Activated CD8-positive, alpha-beta memory T cell treated with anti-CD3 and anti-CD28 coated beads, Interleukin-2, amount 50 U/mL, for 48 hours (primary cell): ENCODE data around the gene THSD7B.
"Not testable (repeated sequence)": the region's sequence is repeated elsewhere in the genome, so short reads cannot be mapped to it uniquely, and the experiment has no call there.

Experiments used
- DNase-seq: peaks from one replicate; pipeline ENCODE4 v3.0.0-alpha.2; 2020

The THSD7B gene

GRCh38 chr2:137287913-137288639 lies 522.7 kb downstream of the THSD7B start:
- DNase-seq, result no peak

GRCh38 chr2:137291836-137292570 lies 526.7 kb downstream of the THSD7B start:
- DNase-seq, result no peak

GRCh38 chr2:137298377-137298776 lies 533.0 kb downstream of the THSD7B start:
- no peak for DNase-seq

GRCh38 chr2:137300987-137301386 lies 535.6 kb downstream of the THSD7B start:
- no peak for DNase-seq

GRCh38 chr2:137302957-137303356 lies 537.6 kb downstream of the THSD7B start:
- DNase-seq, result no peak

GRCh38 chr2:137316075-137316474 lies 550.7 kb downstream of the THSD7B start:
- no peak for DNase-seq

GRCh38 chr2:137321566-137321965 lies 556.2 kb downstream of the THSD7B start:
- no peak for DNase-seq

- DNase-seq, result not testable (repeated sequence)
Observed at GRCh38 chr2:137331562-137331961, 566.2 kb downstream of the THSD7B start.

- no peak for DNase-seq
Observed at GRCh38 chr2:137333386-137334165, 568.2 kb downstream of the THSD7B start.

- no peak for DNase-seq
Observed at GRCh38 chr2:137336067-137336466, 570.7 kb downstream of the THSD7B start.

- no peak for DNase-seq
Observed at GRCh38 chr2:137339051-137339450, 573.7 kb downstream of the THSD7B start.

- DNase-seq, result no peak
Observed at GRCh38 chr2:137345994-137346393, 580.6 kb downstream of the THSD7B start.

- DNase-seq, result no peak
Observed at GRCh38 chr2:137348301-137348700, 583.0 kb downstream of the THSD7B start.

- DNase-seq, result no peak
Observed at GRCh38 chr2:137357634-137358033, 592.3 kb downstream of the THSD7B start.

GRCh38 chr2:137367361-137367760 lies 602.0 kb downstream of the THSD7B start:
- no peak for DNase-seq

GRCh38 chr2:137369106-137369505 lies 603.8 kb downstream of the THSD7B start:
- DNase-seq, result no peak

- DNase-seq, result no peak
Observed at GRCh38 chr2:137379186-137379585, 613.8 kb downstream of the THSD7B start.

GRCh38 chr2:137380610-137381009 lies 615.3 kb downstream of the THSD7B start:
- DNase-seq, result no peak

- no peak for DNase-seq
Observed at GRCh38 chr2:137381731-137382130, 616.4 kb downstream of the THSD7B start.

- no peak for DNase-seq
Observed at GRCh38 chr2:137383391-137383790, 618.0 kb downstream of the THSD7B start.

GRCh38 chr2:137387044-137387443 lies 621.7 kb downstream of the THSD7B start:
- DNase-seq, result no peak

- no peak for DNase-seq
Observed at GRCh38 chr2:137405496-137405895, 640.2 kb downstream of the THSD7B start.

GRCh38 chr2:137411585-137411984 lies 646.2 kb downstream of the THSD7B start:
- no peak for DNase-seq

- no peak for DNase-seq
Observed at GRCh38 chr2:137420744-137421143, 655.4 kb downstream of the THSD7B start.
